A549 (cell line): Measurements from ENCODE around the gene MPI. TPM values are rescaled to one million over a fixed set of nuclear protein-coding genes. Genes with fewer than 3 reads are reported as not detected.

Source experiments
- ATAC-seq, 2 experiments: fragments of 200-7000 bp in 1 of 2; fragments of >200 bp in 1 of 2; cut with Nextera tagmentation in 1 of 2; cut with Tn5 transposase in 1 of 2; 3 replicates each; pipeline versions ENCODE4 v1.8.0 to v1.9.1; 2018 to 2020; ENCODE audit warnings: mild to moderate bottlenecking in 1 of 2, moderate library complexity in 1 of 2
- CTCF ChIA-PET: fragments of 300-600 bp; sonication (Branson Sonifier 250); formaldehyde crosslinking; extraction: SDS; loops from one replicate; lab custom pipeline; 2021; ENCODE audit warnings: antibody characterized with exemption, inconsistent platforms; lab: Yijun Ruan, JAX
- POLR2A ChIA-PET: fragments of 350-600 bp; formaldehyde crosslinking; extraction: SDS; loops from one replicate; lab custom pipeline; 2021; ENCODE audit warnings: antibody characterized with exemption, inconsistent platforms; lab: Yijun Ruan, JAX
- DNase-seq, 2 experiments: peaks; one replicate each; pipeline versions ENCODE4 v3.0.0 to v3.0.0-alpha.2; 2011 to 2016; ENCODE audit warnings: low read depth in 1 of 2, low spot score in 1 of 2
- FAIRE-seq: peaks from 2 replicates; lab custom pipeline; 2011; peaks lifted over from hg19 to GRCh38; lab: Jason Lieb, UNC
- H3K27ac ChIP-seq, 2 experiments: fragments of >200 bp; sonication (Bioruptor Twin); formaldehyde crosslinking; 3 replicates each; pipeline ENCODE4 v1.5.1; 2016 to 2017
- H3K4me1 ChIP-seq: fragments of >200 bp; sonication (Bioruptor Twin); formaldehyde crosslinking; 3 replicates; pipeline ENCODE4 v1.6.1; 2016
- H3K4me2 ChIP-seq: fragments of >200 bp; sonication (Bioruptor Twin); formaldehyde crosslinking; 3 replicates; pipeline ENCODE4 v1.6.1; 2016
- H3K4me3 ChIP-seq: fragments of >200 bp; sonication (Bioruptor Twin); formaldehyde crosslinking; 3 replicates; pipeline ENCODE4 v1.5.1; 2016
- H3K9me3 ChIP-seq: fragments of >200 bp; sonication (Bioruptor Twin); formaldehyde crosslinking; 3 replicates; pipeline ENCODE4 v1.6.1; 2016
- CHD4 ChIP-seq: fragments of 200-600 bp; sonication (generic); IDR thresholded peaks from 2 replicates; pipeline ENCODE4 v1.6.1; 2016; ENCODE audit warnings: antibody characterized with exemption, mild to moderate bottlenecking, borderline replicate concordance
- FOSL2 ChIP-seq, 2 experiments: fragments of 450-650 bp in 1 of 2; fragments of >200 bp in 1 of 2; sonication (Bioruptor Twin) in 1 of 2; formaldehyde crosslinking; IDR thresholded peaks; 2 replicates each; pipeline versions ENCODE4 v1.5.0 to v1.6.1; 2016 to 2020; ENCODE audit warnings: mild to moderate bottlenecking in 1 of 2, moderate library complexity in 1 of 2
- HOXA7 ChIP-seq: fragments of 250-450 bp; sonication (Bioruptor Pico); IDR thresholded peaks from 2 replicates; pipeline ENCODE4 v1.5.0; 2020; ENCODE audit warnings: mild to moderate bottlenecking, moderate library complexity
- JUN ChIP-seq, 2 experiments: fragments of >200 bp; sonication (Bioruptor Twin); formaldehyde crosslinking; IDR thresholded peaks; 2 replicates in 1 of 2; 3 replicates in 1 of 2; pipeline ENCODE4 v1.6.1; 2016 to 2017
- KDM5A ChIP-seq: fragments of 200-600 bp; sonication (generic); IDR thresholded peaks from 2 replicates; pipeline ENCODE4 v1.6.1; 2016; ENCODE audit warnings: antibody characterized with exemption, mild to moderate bottlenecking
- NFE2L2 ChIP-seq: fragments of 150-350 bp; conservative IDR thresholded peaks from 2 replicates; pipeline ENCODE4 v1.6.1; 2014; ENCODE audit warnings: low read length
- PHF8 ChIP-seq: fragments of 200-600 bp; sonication (generic); IDR thresholded peaks from 2 replicates; pipeline ENCODE4 v1.6.1; 2016; ENCODE audit warnings: low read depth, mild to moderate bottlenecking, antibody characterized with exemption, moderate library complexity, borderline replicate concordance
- POLR2A ChIP-seq: IDR thresholded peaks from 2 replicates; pipeline ENCODE4 v1.6.1; 2012; ENCODE audit warnings: mild to moderate bottlenecking, low read length
- RARB ChIP-seq: fragments of 250-450 bp; sonication (Bioruptor Pico); IDR thresholded peaks from 2 replicates; pipeline ENCODE4 v1.8.0; 2021; ENCODE audit warnings: mild to moderate bottlenecking, moderate library complexity
- RFX5 ChIP-seq: fragments of 450-650 bp; IDR thresholded peaks from 2 replicates; pipeline ENCODE4 v1.7.1; 2014; ENCODE audit warnings: antibody characterized with exemption, mild to moderate bottlenecking, moderate library complexity
- SMC3 ChIP-seq: fragments of >200 bp; sonication (Bioruptor Twin); formaldehyde crosslinking; IDR thresholded peaks from 3 replicates; pipeline ENCODE4 v1.6.1; 2018; ENCODE audit warnings: inconsistent platforms
- TP53 ChIP-seq: fragments of 250-450 bp; sonication (Bioruptor Pico); IDR thresholded peaks from 2 replicates; pipeline ENCODE4 v1.5.0; 2021; ENCODE audit warnings: mild to moderate bottlenecking, moderate library complexity
- ZC3H11A ChIP-seq: fragments of 450-650 bp; IDR thresholded peaks from 2 replicates; pipeline ENCODE4 v1.6.1; 2014; ENCODE audit warnings: antibody characterized with exemption, mild to moderate bottlenecking
- WGBS: methylation state at CpG from one replicate; pipeline ENCODE4 v1.1.6; 2017; ENCODE audit errors: missing lambda C conversion rate; 5-methylcytosine and 5-hydroxymethylcytosine counted together
- polyA plus RNA-seq, 4 experiments: library from polyadenylated mRNA; depleted of rRNA in 3 of 4; stranded (reverse); fragments of >200 nt; fragmentation: RNase III in 1 of 4; extraction: RNeasy Plus Mini Kit Qiagen cat#74134 plus additional on column Dnase treatment in 1 of 4; gene quantifications; 2 replicates in 3 of 4; 3 replicates in 1 of 4; pipeline ENCODE4 v1.2.3, GENCODE V29; 2011 to 2017
- TF ChIP-seq, protein P1 (sequence below): fragments of 150-350 bp; IDR thresholded peaks from 2 replicates; pipeline ENCODE4 v1.6.1; 2014; ENCODE audit warnings: low read depth, mild to moderate bottlenecking, low read length
- TF ChIP-seq, protein P2 (sequence below): IDR thresholded peaks from 2 replicates; pipeline ENCODE4 v1.6.1; 2012
- TF ChIP-seq, protein P3 (sequence below): fragments of 200-600 bp; sonication (generic); IDR thresholded peaks from 2 replicates; pipeline ENCODE4 v1.6.1; 2016; ENCODE audit warnings: antibody characterized with exemption, mild to moderate bottlenecking, moderate library complexity
- TF ChIP-seq, protein P4 (sequence below): IDR thresholded peaks from 2 replicates; pipeline ENCODE4 v1.6.1; 2012
- TF ChIP-seq, protein P5 (sequence below): fragments of >200 bp; sonication (Bioruptor Twin); formaldehyde crosslinking; IDR thresholded peaks from 3 replicates; pipeline ENCODE4 v1.6.1; 2016
- TF ChIP-seq, protein P6 (sequence below): fragments of 450-650 bp; IDR thresholded peaks from 2 replicates; pipeline ENCODE4 v1.6.1; 2014; ENCODE audit warnings: antibody characterized with exemption
- TF ChIP-seq, protein P7 (sequence below): IDR thresholded peaks from 2 replicates; pipeline ENCODE4 v1.6.1; 2012; ENCODE audit warnings: low read depth, borderline replicate concordance
- TF ChIP-seq, protein P8 (sequence below): fragments of 250-450 bp; sonication (Bioruptor Pico); IDR thresholded peaks from 2 replicates; pipeline ENCODE4 v1.5.0; 2021; ENCODE audit warnings: mild to moderate bottlenecking, moderate library complexity, borderline replicate concordance

The MPI gene
- polyA plus RNA-seq, 2 of the 4 experiments (the other 2 are of a cell fraction): 39.9 to 53.7 TPM

DNA sequence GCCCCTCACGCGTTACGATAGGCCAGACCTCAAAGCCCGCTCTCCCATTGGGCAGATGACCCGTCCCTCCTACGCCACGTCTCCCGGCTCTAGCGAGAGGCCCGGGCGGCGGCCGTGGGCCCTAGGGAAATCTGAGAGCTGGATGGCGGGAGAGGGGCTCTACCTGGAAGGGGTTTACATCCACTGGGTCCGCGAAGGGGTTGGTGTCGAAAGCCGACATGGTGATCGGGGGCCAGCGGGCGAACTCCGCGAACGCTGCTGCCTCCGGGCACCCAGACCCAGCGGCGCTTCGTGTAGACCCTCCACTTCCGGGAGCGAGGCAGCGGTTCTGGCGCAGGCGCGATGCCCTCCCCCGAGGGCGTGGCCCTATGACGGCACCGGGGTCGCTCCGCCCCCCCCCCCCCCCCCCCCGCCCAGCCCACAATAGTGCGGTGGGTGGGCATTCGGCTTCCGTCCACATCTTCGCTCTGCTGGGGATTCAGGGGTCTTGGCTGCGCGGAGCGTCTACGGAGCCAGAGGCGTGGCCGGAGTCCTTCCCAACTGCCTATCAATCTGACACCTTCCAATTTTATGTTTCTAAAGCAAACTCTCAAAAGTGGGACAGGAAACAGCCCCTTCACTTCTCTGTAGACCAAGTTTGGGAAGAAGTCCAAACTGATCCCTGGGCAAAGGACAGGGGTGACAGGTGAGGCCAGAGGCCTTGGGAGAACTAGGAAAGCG, 16.6 kb upstream of the MPI start, which contains the start of gene SCAMP2:
Gene SCAMP2 (minus strand): TSS at position 330 of the 720 bp plus-strand sequence. CDS start 110 bp downstream, at position 220.
- H3K27ac ChIP-seq: peak within 1 kb of the TSS; percentile 87 to 91
- POLR2A ChIA-PET: interaction anchor here (0.7 to 2.0 kb wide), 7 partner anchors 7 to 150 kb away, joined by 3 to 7 read pairs (median 4); partner anchors contain the start of genes FAM219B, MPI and PPCDC

More for the DNA sequence above, 16.6 kb upstream of the MPI start, which contains the start of gene SCAMP2:
- TF ChIP-seq, protein P1, sequence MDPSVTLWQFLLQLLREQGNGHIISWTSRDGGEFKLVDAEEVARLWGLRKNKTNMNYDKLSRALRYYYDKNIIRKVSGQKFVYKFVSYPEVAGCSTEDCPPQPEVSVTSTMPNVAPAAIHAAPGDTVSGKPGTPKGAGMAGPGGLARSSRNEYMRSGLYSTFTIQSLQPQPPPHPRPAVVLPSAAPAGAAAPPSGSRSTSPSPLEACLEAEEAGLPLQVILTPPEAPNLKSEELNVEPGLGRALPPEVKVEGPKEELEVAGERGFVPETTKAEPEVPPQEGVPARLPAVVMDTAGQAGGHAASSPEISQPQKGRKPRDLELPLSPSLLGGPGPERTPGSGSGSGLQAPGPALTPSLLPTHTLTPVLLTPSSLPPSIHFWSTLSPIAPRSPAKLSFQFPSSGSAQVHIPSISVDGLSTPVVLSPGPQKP: no peak
- peak; percentile 98 for TF ChIP-seq PHF8
- TF ChIP-seq TP53: 0 out of 2 replicates have a peak, but pooled peaks have one; percentile 67
- TF ChIP-seq, protein P2, sequence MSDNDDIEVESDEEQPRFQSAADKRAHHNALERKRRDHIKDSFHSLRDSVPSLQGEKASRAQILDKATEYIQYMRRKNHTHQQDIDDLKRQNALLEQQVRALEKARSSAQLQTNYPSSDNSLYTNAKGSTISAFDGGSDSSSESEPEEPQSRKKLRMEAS: peak; percentile 76
- TF ChIP-seq, protein P3, sequence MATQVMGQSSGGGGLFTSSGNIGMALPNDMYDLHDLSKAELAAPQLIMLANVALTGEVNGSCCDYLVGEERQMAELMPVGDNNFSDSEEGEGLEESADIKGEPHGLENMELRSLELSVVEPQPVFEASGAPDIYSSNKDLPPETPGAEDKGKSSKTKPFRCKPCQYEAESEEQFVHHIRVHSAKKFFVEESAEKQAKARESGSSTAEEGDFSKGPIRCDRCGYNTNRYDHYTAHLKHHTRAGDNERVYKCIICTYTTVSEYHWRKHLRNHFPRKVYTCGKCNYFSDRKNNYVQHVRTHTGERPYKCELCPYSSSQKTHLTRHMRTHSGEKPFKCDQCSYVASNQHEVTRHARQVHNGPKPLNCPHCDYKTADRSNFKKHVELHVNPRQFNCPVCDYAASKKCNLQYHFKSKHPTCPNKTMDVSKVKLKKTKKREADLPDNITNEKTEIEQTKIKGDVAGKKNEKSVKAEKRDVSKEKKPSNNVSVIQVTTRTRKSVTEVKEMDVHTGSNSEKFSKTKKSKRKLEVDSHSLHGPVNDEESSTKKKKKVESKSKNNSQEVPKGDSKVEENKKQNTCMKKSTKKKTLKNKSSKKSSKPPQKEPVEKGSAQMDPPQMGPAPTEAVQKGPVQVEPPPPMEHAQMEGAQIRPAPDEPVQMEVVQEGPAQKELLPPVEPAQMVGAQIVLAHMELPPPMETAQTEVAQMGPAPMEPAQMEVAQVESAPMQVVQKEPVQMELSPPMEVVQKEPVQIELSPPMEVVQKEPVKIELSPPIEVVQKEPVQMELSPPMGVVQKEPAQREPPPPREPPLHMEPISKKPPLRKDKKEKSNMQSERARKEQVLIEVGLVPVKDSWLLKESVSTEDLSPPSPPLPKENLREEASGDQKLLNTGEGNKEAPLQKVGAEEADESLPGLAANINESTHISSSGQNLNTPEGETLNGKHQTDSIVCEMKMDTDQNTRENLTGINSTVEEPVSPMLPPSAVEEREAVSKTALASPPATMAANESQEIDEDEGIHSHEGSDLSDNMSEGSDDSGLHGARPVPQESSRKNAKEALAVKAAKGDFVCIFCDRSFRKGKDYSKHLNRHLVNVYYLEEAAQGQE: no peak
- TF ChIP-seq POLR2A: peak; percentile 91
- TF ChIP-seq NFE2L2: no peak
- TF ChIP-seq SMC3: peak; percentile 9; the same call in 1 of the 3 replicates
- no peak for TF ChIP-seq FOSL2 (IDR thresholded peaks at IDR 0.05)
- peak; percentile 34; the same call in 1 of the 2 replicates for TF ChIP-seq FOSL2 (CRISPR knock-in tag; IDR thresholded peaks at IDR 0.05)
- TF ChIP-seq, protein P4, sequence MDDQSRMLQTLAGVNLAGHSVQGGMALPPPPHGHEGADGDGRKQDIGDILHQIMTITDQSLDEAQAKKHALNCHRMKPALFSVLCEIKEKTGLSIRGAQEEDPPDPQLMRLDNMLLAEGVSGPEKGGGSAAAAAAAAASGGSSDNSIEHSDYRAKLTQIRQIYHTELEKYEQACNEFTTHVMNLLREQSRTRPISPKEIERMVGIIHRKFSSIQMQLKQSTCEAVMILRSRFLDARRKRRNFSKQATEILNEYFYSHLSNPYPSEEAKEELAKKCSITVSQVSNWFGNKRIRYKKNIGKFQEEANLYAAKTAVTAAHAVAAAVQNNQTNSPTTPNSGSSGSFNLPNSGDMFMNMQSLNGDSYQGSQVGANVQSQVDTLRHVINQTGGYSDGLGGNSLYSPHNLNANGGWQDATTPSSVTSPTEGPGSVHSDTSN: peak; percentile 96
- TF ChIP-seq, protein P5, sequence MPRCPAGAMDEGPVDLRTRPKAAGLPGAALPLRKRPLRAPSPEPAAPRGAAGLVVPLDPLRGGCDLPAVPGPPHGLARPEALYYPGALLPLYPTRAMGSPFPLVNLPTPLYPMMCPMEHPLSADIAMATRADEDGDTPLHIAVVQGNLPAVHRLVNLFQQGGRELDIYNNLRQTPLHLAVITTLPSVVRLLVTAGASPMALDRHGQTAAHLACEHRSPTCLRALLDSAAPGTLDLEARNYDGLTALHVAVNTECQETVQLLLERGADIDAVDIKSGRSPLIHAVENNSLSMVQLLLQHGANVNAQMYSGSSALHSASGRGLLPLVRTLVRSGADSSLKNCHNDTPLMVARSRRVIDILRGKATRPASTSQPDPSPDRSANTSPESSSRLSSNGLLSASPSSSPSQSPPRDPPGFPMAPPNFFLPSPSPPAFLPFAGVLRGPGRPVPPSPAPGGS: peak; percentile 96
- TF ChIP-seq HOXA7 (CRISPR knock-in tag): no peak
- 0 out of 2 replicates have a peak, but pooled peaks have one; percentile 16 for TF ChIP-seq KDM5A
- TF ChIP-seq ZC3H11A: no peak
- no peak; the same call in 1 of the 2 replicates for TF ChIP-seq RFX5
- TF ChIP-seq CHD4: 0 out of 2 replicates have a peak, but pooled peaks have one; percentile 16
- TF ChIP-seq, protein P6, sequence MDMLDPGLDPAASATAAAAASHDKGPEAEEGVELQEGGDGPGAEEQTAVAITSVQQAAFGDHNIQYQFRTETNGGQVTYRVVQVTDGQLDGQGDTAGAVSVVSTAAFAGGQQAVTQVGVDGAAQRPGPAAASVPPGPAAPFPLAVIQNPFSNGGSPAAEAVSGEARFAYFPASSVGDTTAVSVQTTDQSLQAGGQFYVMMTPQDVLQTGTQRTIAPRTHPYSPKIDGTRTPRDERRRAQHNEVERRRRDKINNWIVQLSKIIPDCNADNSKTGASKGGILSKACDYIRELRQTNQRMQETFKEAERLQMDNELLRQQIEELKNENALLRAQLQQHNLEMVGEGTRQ: 0 out of 2 replicates have a peak, but pooled peaks have one; percentile 8
- no peak for TF ChIP-seq RARB
- TF ChIP-seq, protein P7, sequence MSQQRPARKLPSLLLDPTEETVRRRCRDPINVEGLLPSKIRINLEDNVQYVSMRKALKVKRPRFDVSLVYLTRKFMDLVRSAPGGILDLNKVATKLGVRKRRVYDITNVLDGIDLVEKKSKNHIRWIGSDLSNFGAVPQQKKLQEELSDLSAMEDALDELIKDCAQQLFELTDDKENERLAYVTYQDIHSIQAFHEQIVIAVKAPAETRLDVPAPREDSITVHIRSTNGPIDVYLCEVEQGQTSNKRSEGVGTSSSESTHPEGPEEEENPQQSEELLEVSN: peak; percentile 25; the same call in 1 of the 2 replicates
- TF ChIP-seq, protein P8, sequence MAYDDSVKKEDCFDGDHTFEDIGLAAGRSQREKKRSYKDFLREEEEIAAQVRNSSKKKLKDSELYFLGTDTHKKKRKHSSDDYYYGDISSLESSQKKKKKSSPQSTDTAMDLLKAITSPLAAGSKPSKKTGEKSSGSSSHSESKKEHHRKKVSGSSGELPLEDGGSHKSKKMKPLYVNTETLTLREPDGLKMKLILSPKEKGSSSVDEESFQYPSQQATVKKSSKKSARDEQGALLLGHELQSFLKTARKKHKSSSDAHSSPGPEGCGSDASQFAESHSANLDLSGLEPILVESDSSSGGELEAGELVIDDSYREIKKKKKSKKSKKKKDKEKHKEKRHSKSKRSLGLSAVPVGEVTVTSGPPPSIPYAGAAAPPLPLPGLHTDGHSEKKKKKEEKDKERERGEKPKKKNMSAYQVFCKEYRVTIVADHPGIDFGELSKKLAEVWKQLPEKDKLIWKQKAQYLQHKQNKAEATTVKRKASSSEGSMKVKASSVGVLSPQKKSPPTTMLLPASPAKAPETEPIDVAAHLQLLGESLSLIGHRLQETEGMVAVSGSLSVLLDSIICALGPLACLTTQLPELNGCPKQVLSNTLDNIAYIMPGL: peak; percentile 37; the same call in 1 of the 2 replicates
- TF ChIP-seq JUN (IDR thresholded peaks at IDR 0.05): peak; percentile 90 to 92
- DNase-seq: peak; percentile 97 to 99
- peaks cover 20% of the 10 kb centered on the region; the same call in 2 of the 3 replicates for H3K4me1 ChIP-seq
- no peaks in the 10 kb centered on the region for H3K9me3 ChIP-seq
- 2% methylated on average over 44 of the region's 52 CpGs for whole genome bisulfite sequencing
- FAIRE-seq: no peak
- H3K4me2 ChIP-seq: peak within 1 kb of the TSS; percentile 99
- CTCF ChIA-PET: interaction anchor here (0.8 to 1.3 kb wide), 6 partner anchors 10 to 102 kb away, joined by 3 to 6 read pairs (median 3); no protein-coding TSS in a partner anchor
- ATAC-seq: peak; percentile 99
- peak within 1 kb of the TSS; percentile 88 for H3K4me3 ChIP-seq
